ENCODE results near the gene NEURL1. TPM values are rescaled to one million over a fixed set of nuclear protein-coding genes. Genes with fewer than 3 reads are reported as not detected.

Gene NEURL1
- total RNA-seq, 4 donors from 2014 or later = 0.19 TPM; not detected in 3

- intact Hi-C loops (cut with DNase I) = no loop called here
- H3K27me3 ChIP-seq = peaks cover 0 to 22% (median 0%) of the 10 kb centered on the region in 4 donors
- no peak for DNase-seq
- TF ChIP-seq POLR2A (IDR thresholded peaks at IDR 0.05) (no peak), CTCF (IDR thresholded peaks at IDR 0.05) (no peak)
- H3K36me3 ChIP-seq = peaks cover 0 to 13% (median 0%) of the 10 kb centered on the region in 3 donors
- peaks cover 4 to 12% (median 5%) of the 10 kb centered on the region in 3 donors for H3K4me1 ChIP-seq
- H3K27ac ChIP-seq = no peak overlapping the region
- H3K9me3 ChIP-seq = no peaks in the 10 kb centered on the region
- no peak overlapping the region for H3K4me3 ChIP-seq
Measured at GRCh38 chr10:103587073-103587472, 93.6 kb downstream of the NEURL1 start.

DNA sequence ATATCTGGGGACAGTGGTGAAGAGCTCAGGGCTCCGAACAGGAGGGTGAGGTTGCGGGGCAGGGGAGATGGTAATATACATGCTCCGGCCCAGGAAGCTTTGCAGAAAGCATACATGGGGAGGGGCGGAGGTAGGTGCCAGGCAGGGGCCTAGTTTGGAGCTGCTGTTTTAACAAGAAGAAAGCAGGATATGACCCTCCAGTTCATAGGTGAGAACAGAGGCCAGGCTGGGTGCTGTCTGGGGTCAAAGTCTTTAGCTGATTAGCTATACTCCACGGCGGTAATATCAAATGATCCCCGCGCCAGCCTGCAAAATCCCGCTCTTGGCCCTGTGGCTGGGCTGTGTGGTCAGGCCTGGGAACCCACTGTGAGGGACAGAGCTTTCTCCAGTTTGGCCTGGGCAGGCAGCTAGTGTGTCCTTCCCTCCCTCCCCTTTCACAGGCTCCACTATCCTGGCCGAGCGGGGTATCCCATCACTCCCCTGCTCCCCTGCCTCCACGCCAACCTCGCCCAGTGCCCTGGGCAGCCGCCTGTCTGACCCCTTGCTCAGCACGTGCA, 95.6 kb downstream of the NEURL1 start:
- Histone ChIP-seq H3K27me3 (peaks cover 0 to 12% (median 0%) of the 10 kb centered on the region in 4 donors), H3K4me1 (peaks cover 2 to 8% (median 4%) of the 10 kb centered on the region in 3 donors), H3K27ac (no peak overlapping the region), H3K9me3 (no peaks in the 10 kb centered on the region), H3K36me3 (peaks cover 0 to 19% (median 0%) of the 10 kb centered on the region in 3 donors), H3K4me3 (no peak overlapping the region)
- DNase-seq = no peak
- no peak for TF ChIP-seq CTCF (IDR thresholded peaks at IDR 0.05)
- TF ChIP-seq POLR2A (IDR thresholded peaks at IDR 0.05) = no peak
- 87 to 94% methylated on average over 9 to 14 of the region's 15 CpGs for WGBS, 2 donors
- intact Hi-C loops (cut with DNase I) = no loop called here

GRCh38 chr10:103590060-103590459, 96.6 kb downstream of the NEURL1 start:
- DNase-seq = no peak
- TF ChIP-seq POLR2A (IDR thresholded peaks at IDR 0.05) (no peak), CTCF (IDR thresholded peaks at IDR 0.05) (no peak)
- intact Hi-C loops (cut with DNase I) = no loop called here

GRCh38 chr10:103590744-103591291, 97.3 kb downstream of the NEURL1 start:
- no peaks in the 10 kb centered on the region for H3K4me1 ChIP-seq
- H3K27me3 ChIP-seq = no peaks in the 10 kb centered on the region
- no peak for DNase-seq
- WGBS, 2 donors = 64 to 85% methylated on average over 3 to 4 of the region's 6 CpGs
- no peak overlapping the region for H3K27ac ChIP-seq
- no peaks in the 10 kb centered on the region for H3K9me3 ChIP-seq
- TF ChIP-seq CTCF (IDR thresholded peaks at IDR 0.05) = no peak
- TF ChIP-seq POLR2A (IDR thresholded peaks at IDR 0.05) = no peak
- H3K36me3 ChIP-seq = peaks cover 0 to 28% (median 0%) of the 10 kb centered on the region in 3 donors
- intact Hi-C loops (cut with DNase I) = no loop called here
- no peak overlapping the region for H3K4me3 ChIP-seq

More at GRCh38 chr10:103590060-103590459, 96.6 kb downstream of the NEURL1 start:
- H3K4me3 ChIP-seq = no peak overlapping the region
- H3K9me3 ChIP-seq = no peaks in the 10 kb centered on the region
- H3K36me3 ChIP-seq = peaks cover 0 to 20% (median 0%) of the 10 kb centered on the region in 3 donors
- peaks cover 0 to 3% (median 0%) of the 10 kb centered on the region in 4 donors for H3K27me3 ChIP-seq
- H3K27ac ChIP-seq = no peak overlapping the region
- no peaks in the 10 kb centered on the region for H3K4me1 ChIP-seq
- 57 to 90% methylated on average over 3 to 11 of the region's 20 CpGs for WGBS, 2 donors

- WGBS, 2 donors = 57 to 72% methylated on average over 5 to 6 of the region's 15 CpGs
- no peak for TF ChIP-seq POLR2A (IDR thresholded peaks at IDR 0.05)
- peak in 5 of 6 experiments; percentile 14 to 36 (median 29) for TF ChIP-seq CTCF (IDR thresholded peaks at IDR 0.05)
- no peaks in the 10 kb centered on the region for H3K27me3 ChIP-seq
- H3K9me3 ChIP-seq = no peaks in the 10 kb centered on the region
- peaks cover 0 to 13% (median 0%) of the 10 kb centered on the region in 3 donors for H3K4me1 ChIP-seq
- H3K36me3 ChIP-seq = peaks cover 0 to 36% (median 0%) of the 10 kb centered on the region in 3 donors
- H3K4me3 ChIP-seq = no peak overlapping the region
- no peak overlapping the region for H3K27ac ChIP-seq
- no peak for DNase-seq
- intact Hi-C loops (cut with DNase I) = no loop called here
Measured at GRCh38 chr10:103592186-103593021, 98.9 kb downstream of the NEURL1 start.

All from esophagus squamous epithelium (tissue), 5 donors.